GM19328 (cell line): Measurements from ENCODE around the gene DPAGT1.
"Not testable (repeated sequence)": the region's sequence is repeated elsewhere in the genome, so short reads cannot be mapped to it uniquely, and the experiment has no call there.

Experiments used
- ATAC-seq: cut with Tn5 transposase; IDR thresholded peaks from one replicate; pipeline ENCODE4 v1.9.1; 2021; ENCODE audit warnings: mild to moderate bottlenecking, moderate library complexity; ENCODE audit not compliant: unreplicated experiment

The DPAGT1 gene

GRCh38 chr11:119116235-119116594 lies 14.6 kb upstream of the DPAGT1 start:
- ATAC-seq, result no peak

GRCh38 chr11:119115484-119116234 lies 14.0 kb upstream of the DPAGT1 start:
- no peak for ATAC-seq

- ATAC-seq, result no peak
Measured at GRCh38 chr11:119114351-119114750, 12.7 kb upstream of the DPAGT1 start.

GRCh38 chr11:119113716-119114115 lies 12.1 kb upstream of the DPAGT1 start:
- ATAC-seq, result no peak

GRCh38 chr11:119112314-119113020 lies 10.8 kb upstream of the DPAGT1 start:
- no peak for ATAC-seq

GRCh38 chr11:119111361-119111925 lies 9.8 kb upstream of the DPAGT1 start:
- ATAC-seq, result no peak

- ATAC-seq, result no peak
Measured at GRCh38 chr11:119110439-119110838, 8.8 kb upstream of the DPAGT1 start.

GRCh38 chr11:119109843-119110242 lies 8.2 kb upstream of the DPAGT1 start:
- ATAC-seq, result no peak

GRCh38 chr11:119108857-119109221 lies 7.2 kb upstream of the DPAGT1 start:
- no peak for ATAC-seq

GRCh38 chr11:119108146-119108856 lies 6.6 kb upstream of the DPAGT1 start:
- no peak for ATAC-seq

GRCh38 chr11:119107538-119108145 lies 6.0 kb upstream of the DPAGT1 start:
- no peak for ATAC-seq

- no peak for ATAC-seq
Measured at GRCh38 chr11:119106564-119107537, 5.2 kb upstream of the DPAGT1 start, which contains the start of gene C2CD2L. Gene C2CD2L, plus strand, starts transcription at chr11:119107344. Its CDS starts 398 bp downstream, at chr11:119107742.

GRCh38 chr11:119103793-119104192 lies 2.1 kb upstream of the DPAGT1 start:
- no peak for ATAC-seq

- not testable (repeated sequence) for ATAC-seq
Measured at GRCh38 chr11:119103161-119103664, 1.6 kb upstream of the DPAGT1 start.

- peak; percentile 5 for ATAC-seq
Measured at GRCh38 chr11:119100994-119101758, 477 bp downstream of the DPAGT1 start.

GRCh38 chr11:119100246-119100970 lies 1.2 kb downstream of the DPAGT1 start:
- no peak for ATAC-seq

- no peak for ATAC-seq
Measured at GRCh38 chr11:119099711-119100110, 1.9 kb downstream of the DPAGT1 start.
